Measurements from ENCODE around the gene SLC22A23.

Gene SLC22A23

GRCh38 chr6:3230256-3230882 lies 226.5 kb downstream of the SLC22A23 start:
- H3K27ac ChIP-seq (ENCODE audit: low read length): no peak overlapping the region
- H3K9me3 ChIP-seq (ENCODE audit: insufficient read depth, low read length, severe bottlenecking): no peaks in the 10 kb centered on the region
- H2AFZ ChIP-seq (ENCODE audit: low read depth, low read length): no peak overlapping the region
- H3K9ac ChIP-seq (ENCODE audit: low read depth, low read length): no peak overlapping the region
- H3K27me3 ChIP-seq (ENCODE audit: insufficient read depth, low read length, poor library complexity): peaks cover 10% of the 10 kb centered on the region
- no peak overlapping the region for H3K4me3 ChIP-seq (ENCODE audit: low read depth in 1 of 2, low read length in 2 of 2)
- no peak for TF ChIP-seq EZH2 (IDR thresholded peaks at IDR 0.05; ENCODE audit: borderline replicate concordance, low read depth, low read length, severe bottlenecking)
- TF ChIP-seq, protein P1, sequence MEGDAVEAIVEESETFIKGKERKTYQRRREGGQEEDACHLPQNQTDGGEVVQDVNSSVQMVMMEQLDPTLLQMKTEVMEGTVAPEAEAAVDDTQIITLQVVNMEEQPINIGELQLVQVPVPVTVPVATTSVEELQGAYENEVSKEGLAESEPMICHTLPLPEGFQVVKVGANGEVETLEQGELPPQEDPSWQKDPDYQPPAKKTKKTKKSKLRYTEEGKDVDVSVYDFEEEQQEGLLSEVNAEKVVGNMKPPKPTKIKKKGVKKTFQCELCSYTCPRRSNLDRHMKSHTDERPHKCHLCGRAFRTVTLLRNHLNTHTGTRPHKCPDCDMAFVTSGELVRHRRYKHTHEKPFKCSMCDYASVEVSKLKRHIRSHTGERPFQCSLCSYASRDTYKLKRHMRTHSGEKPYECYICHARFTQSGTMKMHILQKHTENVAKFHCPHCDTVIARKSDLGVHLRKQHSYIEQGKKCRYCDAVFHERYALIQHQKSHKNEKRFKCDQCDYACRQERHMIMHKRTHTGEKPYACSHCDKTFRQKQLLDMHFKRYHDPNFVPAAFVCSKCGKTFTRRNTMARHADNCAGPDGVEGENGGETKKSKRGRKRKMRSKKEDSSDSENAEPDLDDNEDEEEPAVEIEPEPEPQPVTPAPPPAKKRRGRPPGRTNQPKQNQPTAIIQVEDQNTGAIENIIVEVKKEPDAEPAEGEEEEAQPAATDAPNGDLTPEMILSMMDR (IDR thresholded peaks at IDR 0.05; ENCODE audit: borderline replicate concordance, extremely low read depth, low read length, poor library complexity, severe bottlenecking): no peak
- no peaks in the 10 kb centered on the region for H3K36me3 ChIP-seq (ENCODE audit: insufficient read depth, low read length)
- H3K79me2 ChIP-seq (ENCODE audit: insufficient read depth, low read length): no peaks in the 10 kb centered on the region
- no peak for ATAC-seq (ENCODE audit: insufficient read depth, low read depth)
- H4K20me1 ChIP-seq (ENCODE audit: insufficient read depth, low read length): no peaks in the 10 kb centered on the region
- no peak for DNase-seq
- no peak overlapping the region for H3K4me2 ChIP-seq (ENCODE audit: insufficient read depth, low read length)
- no peaks in the 10 kb centered on the region for H3K4me1 ChIP-seq (ENCODE audit: insufficient read depth, low read length)

DNA sequence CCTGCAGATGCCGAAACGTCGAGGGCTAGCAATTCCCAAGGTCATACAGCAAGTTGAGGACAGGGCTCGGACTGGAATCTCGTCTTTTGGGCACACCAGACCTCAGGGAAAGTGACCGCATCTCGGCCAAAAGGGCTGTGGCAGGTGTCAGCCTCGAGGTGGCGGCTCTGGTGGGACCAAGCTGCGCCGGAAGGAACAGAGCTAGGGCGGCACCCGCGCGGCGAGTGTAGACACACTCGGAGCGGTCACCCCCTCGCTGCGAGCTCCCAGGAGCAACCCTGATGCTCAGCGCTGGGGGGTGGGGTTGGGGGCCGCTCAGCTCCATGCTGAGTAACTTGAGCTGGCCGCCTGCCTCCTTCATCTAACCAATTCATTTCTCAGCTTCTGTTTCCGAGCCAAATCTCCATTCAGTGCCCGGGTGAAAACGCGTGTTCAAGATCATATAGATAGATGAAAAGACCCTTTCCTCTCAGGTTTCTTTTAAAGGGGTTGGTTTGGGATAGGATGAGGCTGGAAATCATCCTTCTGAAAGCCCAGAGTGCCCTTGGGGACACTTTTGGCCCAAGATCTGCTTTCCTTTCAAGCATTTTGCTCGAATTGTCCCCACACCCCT lies 227.2 kb downstream of the SLC22A23 start:
- no peak for ATAC-seq (ENCODE audit: insufficient read depth, low read depth)
- Histone ChIP-seq H2AFZ (ENCODE audit: low read depth, low read length) (no peak overlapping the region), H3K4me2 (ENCODE audit: insufficient read depth, low read length) (no peak overlapping the region), H3K79me2 (ENCODE audit: insufficient read depth, low read length) (no peaks in the 10 kb centered on the region), H3K27ac (ENCODE audit: low read length) (no peak overlapping the region), H3K4me3 (ENCODE audit: low read depth in 1 of 2, low read length in 2 of 2) (no peak overlapping the region), H4K20me1 (ENCODE audit: insufficient read depth, low read length) (no peaks in the 10 kb centered on the region), H3K4me1 (ENCODE audit: insufficient read depth, low read length) (no peaks in the 10 kb centered on the region), H3K27me3 (ENCODE audit: insufficient read depth, low read length, poor library complexity) (peaks cover 10% of the 10 kb centered on the region), H3K36me3 (ENCODE audit: insufficient read depth, low read length) (no peaks in the 10 kb centered on the region), H3K9ac (ENCODE audit: low read depth, low read length) (no peak overlapping the region), H3K9me3 (ENCODE audit: insufficient read depth, low read length, severe bottlenecking) (no peaks in the 10 kb centered on the region)
- DNase-seq: no peak
- TF ChIP-seq, protein P1 (IDR thresholded peaks at IDR 0.05; ENCODE audit: borderline replicate concordance, extremely low read depth, low read length, poor library complexity, severe bottlenecking): no peak
- no peak for TF ChIP-seq EZH2 (IDR thresholded peaks at IDR 0.05; ENCODE audit: borderline replicate concordance, low read depth, low read length, severe bottlenecking)

- H2AFZ ChIP-seq (ENCODE audit: low read depth, low read length): no peak overlapping the region
- H3K4me1 ChIP-seq (ENCODE audit: insufficient read depth, low read length): no peaks in the 10 kb centered on the region
- H3K36me3 ChIP-seq (ENCODE audit: insufficient read depth, low read length): no peaks in the 10 kb centered on the region
- no peak for TF ChIP-seq EZH2 (IDR thresholded peaks at IDR 0.05; ENCODE audit: borderline replicate concordance, low read depth, low read length, severe bottlenecking)
- TF ChIP-seq, protein P1 (IDR thresholded peaks at IDR 0.05; ENCODE audit: borderline replicate concordance, extremely low read depth, low read length, poor library complexity, severe bottlenecking): no peak
- DNase-seq: no peak
- no peaks in the 10 kb centered on the region for H4K20me1 ChIP-seq (ENCODE audit: insufficient read depth, low read length)
- H3K27me3 ChIP-seq (ENCODE audit: insufficient read depth, low read length, poor library complexity): peaks cover 7% of the 10 kb centered on the region
- H3K9ac ChIP-seq (ENCODE audit: low read depth, low read length): no peak overlapping the region
- H3K27ac ChIP-seq (ENCODE audit: low read length): no peak overlapping the region
- no peaks in the 10 kb centered on the region for H3K9me3 ChIP-seq (ENCODE audit: insufficient read depth, low read length, severe bottlenecking)
- H3K4me3 ChIP-seq (ENCODE audit: low read depth in 1 of 2, low read length in 2 of 2): no peak overlapping the region
- ATAC-seq (ENCODE audit: insufficient read depth, low read depth): no peak
- H3K79me2 ChIP-seq (ENCODE audit: insufficient read depth, low read length): no peaks in the 10 kb centered on the region
- H3K4me2 ChIP-seq (ENCODE audit: insufficient read depth, low read length): no peak overlapping the region
Measured at GRCh38 chr6:3228771-3229565, 227.9 kb downstream of the SLC22A23 start.

All from DND-41 (cell line).